ENCODE data around the gene TRMT5. TPM values are rescaled to one million over a fixed set of nuclear protein-coding genes. Genes with fewer than 3 reads are reported as not detected.

TRMT5 gene
- total RNA-seq = 10 to 100 TPM; 16.0 to 16.4 TPM

- Mint-ChIP-seq H3K27me3 (no peaks in the 10 kb centered on the region), H3K4me1 (ENCODE audit: low read depth) (peaks cover 34% of the 10 kb centered on the region), H3K27ac (no peak within 1 kb of the TSS), H3K9me3 (no peaks in the 10 kb centered on the region), H3K4me3 (no peak within 1 kb of the TSS), H3K36me3 (ENCODE audit: low read depth) (peaks cover 26% of the 10 kb centered on the region)
- intact Hi-C loops (cut with micrococcal nuclease) = no loop called here
- TF ChIP-seq, protein P1, sequence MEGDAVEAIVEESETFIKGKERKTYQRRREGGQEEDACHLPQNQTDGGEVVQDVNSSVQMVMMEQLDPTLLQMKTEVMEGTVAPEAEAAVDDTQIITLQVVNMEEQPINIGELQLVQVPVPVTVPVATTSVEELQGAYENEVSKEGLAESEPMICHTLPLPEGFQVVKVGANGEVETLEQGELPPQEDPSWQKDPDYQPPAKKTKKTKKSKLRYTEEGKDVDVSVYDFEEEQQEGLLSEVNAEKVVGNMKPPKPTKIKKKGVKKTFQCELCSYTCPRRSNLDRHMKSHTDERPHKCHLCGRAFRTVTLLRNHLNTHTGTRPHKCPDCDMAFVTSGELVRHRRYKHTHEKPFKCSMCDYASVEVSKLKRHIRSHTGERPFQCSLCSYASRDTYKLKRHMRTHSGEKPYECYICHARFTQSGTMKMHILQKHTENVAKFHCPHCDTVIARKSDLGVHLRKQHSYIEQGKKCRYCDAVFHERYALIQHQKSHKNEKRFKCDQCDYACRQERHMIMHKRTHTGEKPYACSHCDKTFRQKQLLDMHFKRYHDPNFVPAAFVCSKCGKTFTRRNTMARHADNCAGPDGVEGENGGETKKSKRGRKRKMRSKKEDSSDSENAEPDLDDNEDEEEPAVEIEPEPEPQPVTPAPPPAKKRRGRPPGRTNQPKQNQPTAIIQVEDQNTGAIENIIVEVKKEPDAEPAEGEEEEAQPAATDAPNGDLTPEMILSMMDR (IDR thresholded peaks at IDR 0.05) = no peak
- DNase-seq = peak; percentile 94
- peak; percentile 88 for ATAC-seq
- ChIA-PET CTCF (interaction anchor here (0.8 to 1.4 kb wide), 6 partner anchors 10 to 356 kb away, joined by 3 to 4 read pairs (median 3); no protein-coding TSS in a partner anchor), POLR2A (interaction anchor here (1.0 to 1.7 kb wide), 6 partner anchors 15 to 733 kb away, joined by 3 to 7 read pairs (median 3); partner anchors contain the start of gene PPM1A)
These were observed at the start of gene TRMT5, which contains the start of gene SLC38A6 for GRCh38 chr14:60980811-60981632. Gene TRMT5 (minus strand): TSS chr14:60981079. CDS start chr14:60980973, 106 bp downstream. Gene SLC38A6 (plus strand): TSS chr14:60981245. CDS start chr14:60981278, 33 bp downstream.

DNA sequence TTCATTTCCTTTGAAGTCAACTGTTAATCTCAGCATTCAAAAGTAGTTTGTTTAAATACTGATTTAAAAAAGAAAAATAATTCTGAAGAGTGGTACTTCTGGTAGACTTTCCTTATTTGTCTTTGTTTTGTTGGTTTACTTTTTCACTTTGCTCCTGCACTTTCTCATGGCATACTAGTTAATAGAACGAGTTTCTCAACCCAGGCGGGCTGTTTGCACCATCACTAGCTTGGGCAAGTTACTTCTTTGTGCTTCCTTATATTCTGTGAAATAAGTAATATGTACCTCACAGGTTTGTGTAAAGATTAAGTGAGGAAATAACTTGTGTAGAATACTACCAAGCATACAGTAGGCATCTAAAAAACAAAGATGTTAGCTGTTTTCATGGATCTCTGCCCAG, 45.6 kb upstream of the TRMT5 start:
- no peak overlapping the region for H3K27ac Mint-ChIP-seq
- CTCF ChIA-PET = interaction anchor here (0.7 to 5.2 kb wide), 11 partner anchors 12 to 409 kb away, joined by 3 to 39 read pairs (median 3); no protein-coding TSS in a partner anchor
- intact Hi-C loops (cut with micrococcal nuclease) = loop anchor here (10.0 kb wide), 3 partner anchors 228 to 372 kb away; partner anchors contain the start of gene SIX4

DNA sequence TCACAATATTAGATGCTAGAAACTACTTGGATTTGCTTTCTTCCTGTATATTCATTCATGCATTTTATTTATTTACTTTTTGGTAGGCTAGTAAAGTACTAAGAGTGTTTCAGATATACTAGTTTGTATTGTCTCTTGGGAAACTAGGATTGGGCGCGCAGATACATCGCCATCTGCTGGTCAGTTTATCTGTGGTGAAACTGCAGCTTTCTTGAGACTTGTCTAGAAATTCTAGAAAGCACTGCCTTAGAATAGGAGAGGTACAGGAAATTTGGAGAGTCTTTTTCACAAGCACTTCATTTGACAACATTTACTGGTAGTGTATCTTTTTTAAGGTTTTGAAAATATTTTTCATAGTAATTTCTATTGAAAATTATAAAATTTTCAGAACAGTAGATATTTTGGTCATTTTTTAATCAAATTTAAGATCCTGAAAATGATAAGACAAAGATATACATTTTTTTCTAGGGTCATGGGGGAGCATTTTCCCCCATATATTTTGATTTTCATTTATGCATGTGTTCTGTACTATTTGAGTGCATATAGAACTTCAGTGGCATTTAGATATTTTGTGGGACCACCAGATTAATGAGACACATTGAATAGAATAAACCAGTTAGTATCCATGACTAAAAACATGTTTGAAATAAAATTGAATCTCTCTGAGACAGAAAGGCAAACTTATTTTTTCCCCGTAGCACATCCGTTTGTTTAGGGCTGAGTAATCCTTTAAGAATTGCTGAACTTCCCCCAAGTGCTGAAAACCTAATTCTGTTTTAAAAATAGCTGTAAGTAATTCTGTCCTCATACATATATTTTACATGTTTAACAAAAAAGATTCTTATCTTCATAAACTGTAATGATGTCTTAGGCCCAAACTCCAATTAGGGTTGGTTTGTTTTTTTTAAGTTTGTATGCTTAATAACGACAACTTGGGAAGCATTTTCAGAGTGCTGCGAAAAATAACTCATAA, 44.7 kb upstream of the TRMT5 start:
- H3K4me3 Mint-ChIP-seq = no peak overlapping the region
- ATAC-seq (peak; percentile 61), DNase-seq (peak; percentile 73)
- CTCF ChIA-PET = interaction anchor here (0.7 to 5.2 kb wide), 18 partner anchors 9 to 408 kb away, joined by 3 to 39 read pairs (median 3); partner anchors contain the start of genes SLC38A6 and TRMT5
- POLR2A ChIA-PET = no interaction called here
- no peak overlapping the region for H3K27ac Mint-ChIP-seq
- intact Hi-C loops (cut with micrococcal nuclease) = loop anchor here (1.0 to 10.0 kb wide), 4 partner anchors 229 to 400 kb away; partner anchors contain the start of gene SIX4
- no peaks in the 10 kb centered on the region for H3K9me3 Mint-ChIP-seq
- H3K36me3 Mint-ChIP-seq (ENCODE audit: low read depth) = no peaks in the 10 kb centered on the region
- H3K4me1 Mint-ChIP-seq (ENCODE audit: low read depth) = no peaks in the 10 kb centered on the region
- no peaks in the 10 kb centered on the region for H3K27me3 Mint-ChIP-seq
- TF ChIP-seq, protein P1 (IDR thresholded peaks at IDR 0.05) = peak; percentile 94

More for the DNA sequence above, 45.6 kb upstream of the TRMT5 start:
- POLR2A ChIA-PET = no interaction called here
- no peak for ATAC-seq
- Mint-ChIP-seq H3K4me3 (no peak overlapping the region), H3K4me1 (ENCODE audit: low read depth) (no peaks in the 10 kb centered on the region), H3K36me3 (ENCODE audit: low read depth) (no peaks in the 10 kb centered on the region), H3K27me3 (no peaks in the 10 kb centered on the region), H3K9me3 (no peaks in the 10 kb centered on the region)
- DNase-seq = no peak
- TF ChIP-seq, protein P1 (IDR thresholded peaks at IDR 0.05) = no peak

DNA sequence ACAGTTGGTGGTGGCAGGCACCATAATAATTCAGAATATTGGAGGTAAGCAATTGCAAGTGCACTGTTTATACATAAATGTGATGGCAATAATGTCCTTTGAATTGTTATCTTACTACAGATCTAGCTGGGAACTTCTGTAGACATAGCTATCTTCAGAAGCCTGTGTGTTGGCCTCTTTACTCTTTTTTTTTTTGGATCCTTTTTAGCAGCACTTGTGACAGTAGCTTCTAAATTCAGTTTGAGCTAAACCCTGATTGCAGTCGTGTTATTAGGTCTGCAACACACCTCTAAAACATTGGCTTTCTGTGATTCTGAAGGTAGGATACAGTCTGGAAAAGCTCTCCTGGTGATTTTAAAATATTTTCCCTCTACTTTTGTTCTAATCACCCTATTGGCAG, 38.7 kb upstream of the TRMT5 start:
- Mint-ChIP-seq H3K4me3 (no peak overlapping the region), H3K27me3 (no peaks in the 10 kb centered on the region), H3K9me3 (no peaks in the 10 kb centered on the region), H3K36me3 (ENCODE audit: low read depth) (no peaks in the 10 kb centered on the region), H3K4me1 (ENCODE audit: low read depth) (no peaks in the 10 kb centered on the region), H3K27ac (no peak overlapping the region)
- ATAC-seq (no peak), DNase-seq (no peak)
- POLR2A ChIA-PET = no interaction called here
- CTCF ChIA-PET = interaction anchor here (1.3 to 1.9 kb wide), 2 partner anchors 287 to 395 kb away, joined by 3 to 10 read pairs; no protein-coding TSS in a partner anchor
- intact Hi-C loops (cut with micrococcal nuclease) = no loop called here
- TF ChIP-seq, protein P1 (IDR thresholded peaks at IDR 0.05) = no peak
